Measurements from ENCODE around the gene KCNK6. TPM values are rescaled to one million over a fixed set of nuclear protein-coding genes. Genes with fewer than 3 reads are reported as not detected.

KCNK6 gene
- total RNA-seq, 2 experiments from 2014 or later = 9.2 to 10.3 TPM

- ChIA-PET CTCF (no interaction called here), POLR2A (no interaction called here)
These were observed 36.4 kb downstream of the KCNK6 start for GRCh38 chr19:38355728-38356725.

DNA sequence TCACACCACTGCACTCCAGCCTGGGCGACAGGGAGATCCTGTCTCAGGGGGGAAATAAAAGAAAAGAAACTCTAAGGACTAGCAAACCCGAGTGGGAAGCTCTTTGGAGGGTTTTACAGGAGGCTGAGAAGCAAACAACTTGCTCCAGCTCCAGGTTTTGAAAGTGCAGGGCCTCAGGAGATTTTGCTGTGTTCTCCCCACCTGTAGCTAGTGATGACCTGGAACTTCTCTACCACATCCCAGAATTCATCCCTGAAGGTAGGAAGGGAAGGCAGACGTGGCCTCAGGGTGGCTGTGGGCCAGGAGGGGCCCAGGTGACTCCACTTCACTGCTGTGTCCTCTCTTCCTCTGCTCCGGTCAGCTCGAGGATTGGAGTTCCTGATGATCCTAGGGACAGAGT is 38.4 kb downstream of the KCNK6 start:
- ChIA-PET CTCF (no interaction called here), POLR2A (interaction anchor here (0.5 kb wide), 1 partner anchor 317 kb away, joined by 6 read pairs; no protein-coding TSS in a partner anchor)

DNA sequence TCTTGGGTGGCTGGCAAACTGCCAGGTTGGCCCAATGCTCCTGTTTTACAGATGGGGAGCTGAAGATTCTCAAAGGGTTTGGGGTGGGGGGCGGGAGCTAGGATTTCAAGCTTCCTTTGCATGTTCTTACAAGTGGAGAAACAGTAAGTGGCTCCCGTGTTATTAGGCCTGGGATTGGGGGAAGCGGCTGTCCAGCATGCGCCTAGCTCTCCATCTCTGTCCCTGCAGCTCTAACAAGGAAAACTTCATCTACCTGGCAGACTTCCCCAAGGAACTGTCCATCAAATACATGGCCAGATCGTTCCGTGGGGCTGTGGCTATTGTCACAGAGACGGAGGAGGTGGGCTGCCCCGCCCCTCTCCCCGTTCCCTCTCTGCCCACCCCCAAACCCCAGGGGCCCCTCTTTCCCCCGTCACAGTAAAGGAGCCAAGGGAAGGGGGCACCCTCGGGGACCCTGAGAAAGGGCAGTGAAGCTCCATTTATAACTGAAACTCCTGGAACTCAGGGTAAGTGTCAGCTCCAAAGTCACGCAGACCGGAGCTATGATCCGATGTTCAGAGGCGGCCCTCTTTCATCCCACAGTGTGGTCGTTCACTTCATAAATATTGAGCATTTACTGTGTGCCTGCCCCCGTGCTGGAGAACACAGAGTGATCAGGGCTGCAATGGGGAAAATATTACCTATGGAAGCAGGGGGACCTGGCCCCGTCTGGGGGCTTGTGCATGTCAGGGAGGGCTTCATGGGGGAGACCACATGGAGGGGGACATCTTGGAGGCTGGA is 39.8 kb downstream of the KCNK6 start:
- CTCF ChIA-PET = interaction anchor here (2.6 kb wide), 1 partner anchor 115 kb away, joined by 9 read pairs; no protein-coding TSS in a partner anchor
- POLR2A ChIA-PET = no interaction called here

GRCh38 chr19:38360351-38360750 is 40.7 kb downstream of the KCNK6 start:
- POLR2A ChIA-PET = no interaction called here
- CTCF ChIA-PET = interaction anchor here (0.6 to 2.6 kb wide), 3 partner anchors 43 to 116 kb away, joined by 4 to 9 read pairs (median 4); partner anchors contain the start of gene FAM98C

- CTCF ChIA-PET = interaction anchor here (0.6 to 2.6 kb wide), 3 partner anchors 42 to 117 kb away, joined by 4 to 9 read pairs (median 4); partner anchors contain the start of gene FAM98C
- POLR2A ChIA-PET = interaction anchor here (0.8 kb wide), 1 partner anchor 42 kb away, joined by 3 read pairs; the partner anchor contains the start of gene FAM98C
These were observed 41.4 kb downstream of the KCNK6 start for GRCh38 chr19:38360839-38361631.

- ChIA-PET CTCF (interaction anchor here (1.1 to 2.6 kb wide), 3 partner anchors 13 to 118 kb away, joined by 3 to 9 read pairs (median 3); partner anchors contain the start of gene PSMD8), POLR2A (interaction anchor here (0.8 to 1.3 kb wide), 3 partner anchors 12 to 41 kb away, joined by 3 read pairs; partner anchors contain the start of gene FAM98C)
These were observed 42.0 kb downstream of the KCNK6 start for GRCh38 chr19:38361633-38362075.

DNA sequence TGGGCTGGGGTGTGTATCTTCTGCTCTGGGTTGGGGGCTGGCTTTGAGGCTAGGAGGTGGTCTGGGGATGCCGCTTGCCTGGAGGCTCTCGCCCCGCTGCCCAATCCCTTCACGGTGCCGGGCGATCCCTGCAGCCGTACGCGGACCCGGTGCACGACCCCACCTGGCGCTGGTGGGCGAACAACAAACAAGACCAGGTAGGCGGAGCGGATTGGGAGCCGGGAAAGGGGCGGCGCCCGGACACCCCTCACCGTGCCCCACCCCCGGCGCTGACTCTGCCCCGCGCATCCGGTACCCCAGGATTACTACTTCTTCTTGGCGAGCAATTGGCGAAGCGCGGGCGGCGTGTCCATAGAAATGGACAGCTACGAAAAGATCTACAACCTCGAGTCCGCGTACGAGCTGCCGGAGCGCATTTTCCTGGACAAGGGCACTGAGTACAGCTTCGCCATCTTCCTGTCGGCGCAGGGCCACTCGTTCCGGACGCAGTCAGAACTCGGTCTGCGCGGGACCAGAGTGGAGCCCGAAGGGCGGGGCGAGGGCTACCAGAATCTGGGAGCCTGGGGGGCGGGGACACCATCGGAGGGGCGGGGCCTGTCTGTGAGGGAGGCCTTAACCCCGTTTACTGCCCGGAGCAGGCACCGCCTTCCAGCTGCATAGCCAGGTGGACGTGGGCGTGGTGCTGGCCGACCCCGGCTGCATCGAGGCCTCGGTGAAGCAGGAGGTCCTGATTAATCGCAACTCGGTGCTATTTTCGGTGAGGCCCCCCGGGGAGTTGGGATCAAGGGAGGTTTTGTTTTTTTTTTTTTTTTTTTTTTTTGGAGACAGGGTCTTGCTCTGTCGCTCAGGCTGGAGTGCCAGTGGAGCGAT is 42.7 kb downstream of the KCNK6 start:
- POLR2A ChIA-PET = interaction anchor here (0.8 to 1.3 kb wide), 2 partner anchors 12 to 14 kb away, joined by 3 read pairs; no protein-coding TSS in a partner anchor
- CTCF ChIA-PET = interaction anchor here (0.7 to 1.1 kb wide), 5 partner anchors 12 to 314 kb away, joined by 3 to 4 read pairs (median 3); partner anchors contain the start of genes PSMD8 and SPRED3

DNA sequence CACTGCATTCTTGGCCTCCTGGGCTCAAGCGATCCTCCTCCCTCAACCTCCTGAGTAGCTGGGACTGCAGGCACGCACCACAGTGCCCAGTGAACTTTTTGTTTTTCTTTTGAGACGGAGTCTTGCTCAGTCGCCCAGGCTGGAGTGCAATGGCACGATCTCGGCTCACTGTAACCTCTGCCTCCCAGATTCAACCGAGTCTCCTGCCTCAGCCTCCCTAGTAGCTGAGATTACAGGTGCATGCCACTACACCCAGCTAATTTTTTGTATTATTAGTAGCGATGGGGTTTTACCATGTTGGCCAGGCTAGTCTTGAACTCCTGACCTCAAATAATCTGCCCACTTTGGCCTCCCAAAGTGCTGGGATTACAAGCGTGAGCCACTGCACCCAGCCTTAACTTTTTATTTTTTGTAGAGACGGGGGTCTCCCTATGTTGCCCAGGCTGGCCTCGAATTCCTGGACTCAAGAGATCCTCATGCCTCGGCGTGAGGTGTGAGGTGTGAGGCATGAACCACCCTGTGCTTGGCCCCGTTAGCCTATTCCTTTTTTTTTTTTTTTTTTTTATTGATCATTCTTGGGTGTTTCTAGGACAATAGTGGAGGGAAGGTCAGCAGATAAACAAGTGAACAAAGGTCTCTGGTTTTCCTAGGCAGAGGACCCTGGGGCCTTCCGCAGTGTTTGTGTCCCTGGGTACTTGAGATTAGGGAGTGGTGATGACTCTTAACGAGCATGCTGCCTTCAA is 43.5 kb downstream of the KCNK6 start:
- ChIA-PET POLR2A (interaction anchor here (1.3 kb wide), 1 partner anchor 13 kb away, joined by 3 read pairs; no protein-coding TSS in a partner anchor), CTCF (interaction anchor here (0.7 to 1.1 kb wide), 4 partner anchors 25 to 314 kb away, joined by 3 to 4 read pairs (median 3); partner anchors contain the start of gene SPRED3)

- ChIA-PET CTCF (interaction anchor here (0.7 kb wide), 1 partner anchor 351 kb away, joined by 3 read pairs; no protein-coding TSS in a partner anchor), POLR2A (no interaction called here)
These were observed 47.4 kb downstream of the KCNK6 start for GRCh38 chr19:38367041-38367440.

- ChIA-PET POLR2A (no interaction called here), CTCF (interaction anchor here (1.1 kb wide), 1 partner anchor 125 kb away, joined by 3 read pairs; no protein-coding TSS in a partner anchor)
These were observed 49.9 kb downstream of the KCNK6 start for GRCh38 chr19:38369584-38369983.

DNA sequence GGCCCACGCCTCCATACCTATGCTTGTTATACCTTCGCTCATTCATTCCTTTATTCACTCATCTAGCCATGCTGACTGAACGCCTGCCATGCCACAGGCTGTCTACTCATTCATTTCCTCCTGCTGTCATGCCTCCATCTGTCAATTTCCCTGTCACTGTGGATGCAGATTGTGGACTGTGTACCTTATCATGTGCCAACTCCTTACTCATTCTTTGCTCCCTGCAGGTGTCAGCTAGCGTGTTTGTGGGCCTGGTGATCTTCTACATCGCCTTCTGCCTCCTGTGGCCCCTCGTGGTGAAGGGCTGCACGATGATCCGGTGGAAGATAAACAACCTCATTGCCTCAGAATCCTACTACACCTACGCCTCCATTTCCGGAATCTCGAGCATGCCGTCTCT is 50.7 kb downstream of the KCNK6 start:
- ChIA-PET POLR2A (no interaction called here), CTCF (interaction anchor here (1.1 kb wide), 1 partner anchor 126 kb away, joined by 3 read pairs; no protein-coding TSS in a partner anchor)

DNA sequence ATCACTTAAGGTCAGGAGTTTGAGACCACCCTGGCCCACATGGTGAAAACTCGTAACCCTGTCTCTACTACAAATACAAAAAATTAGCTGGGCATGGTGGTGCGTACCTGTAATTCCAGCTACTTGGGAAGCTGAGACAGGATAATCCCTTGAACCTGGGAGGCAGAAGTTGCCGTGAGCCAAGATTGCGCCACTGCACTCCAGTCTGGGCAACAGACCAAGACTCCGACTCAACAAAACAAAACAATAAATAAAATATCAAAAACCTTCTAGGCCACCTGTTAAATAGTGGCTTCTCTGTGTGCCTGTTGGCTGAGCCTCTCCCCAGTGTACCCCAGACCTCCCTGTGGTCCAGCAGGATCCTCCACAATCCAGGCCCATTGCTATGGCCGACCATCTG is 51.4 kb downstream of the KCNK6 start:
- ChIA-PET CTCF (no interaction called here), POLR2A (no interaction called here)

- CTCF ChIA-PET = interaction anchor here (0.6 to 2.0 kb wide), 8 partner anchors 12 to 474 kb away, joined by 3 to 15 read pairs (median 4); partner anchors contain the start of genes CATSPERG and FAM98C
- POLR2A ChIA-PET = interaction anchor here (0.6 to 1.9 kb wide), 9 partner anchors 10 to 1062 kb away, joined by 3 to 15 read pairs (median 5); partner anchors contain the start of genes CATSPERG, FAM98C, GGN and RPS16
These were observed 54.3 kb downstream of the KCNK6 start for GRCh38 chr19:38373907-38374331.

GRCh38 chr19:38374332-38375097 is 54.9 kb downstream of the KCNK6 start, which contains the start of gene PSMD8:
PSMD8 (plus strand) TSS chr19:38374571; CDS start chr19:38374602, 31 bp downstream.
- POLR2A ChIA-PET = interaction anchor here (0.6 to 1.9 kb wide), 9 partner anchors 9 to 1061 kb away, joined by 3 to 15 read pairs (median 5); partner anchors contain the start of genes CATSPERG, FAM98C, GGN and RPS16
- CTCF ChIA-PET = interaction anchor here (0.6 to 2.0 kb wide), 9 partner anchors 12 to 474 kb away, joined by 3 to 15 read pairs (median 4); partner anchors contain the start of genes CATSPERG and FAM98C

DNA sequence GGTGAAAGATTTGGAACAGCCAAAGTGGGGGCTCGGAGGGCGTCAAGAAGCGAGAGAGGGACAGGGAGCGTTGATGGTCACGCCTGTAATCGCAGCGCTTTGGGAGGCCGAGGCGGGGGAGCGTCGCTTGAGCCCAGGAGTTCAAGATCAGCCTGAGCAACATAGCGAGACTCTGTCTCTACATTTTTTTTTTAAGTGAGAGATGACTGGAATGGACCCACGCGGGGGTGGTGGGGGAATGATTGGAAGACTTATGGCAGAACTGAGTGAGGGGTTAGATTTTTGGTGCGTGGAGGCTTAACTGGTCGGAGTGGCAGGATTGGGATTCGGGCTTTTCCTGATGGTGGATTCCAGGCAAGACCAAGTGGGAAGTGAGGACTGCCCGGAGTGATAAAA is 55.5 kb downstream of the KCNK6 start:
- POLR2A ChIA-PET = interaction anchor here (0.6 to 1.9 kb wide), 3 partner anchors 13 to 437 kb away, joined by 3 to 15 read pairs (median 14); partner anchors contain the start of genes FAM98C, GGN and SPRED3
- CTCF ChIA-PET = interaction anchor here (1.7 to 2.0 kb wide), 3 partner anchors 19 to 131 kb away, joined by 6 to 10 read pairs (median 7); partner anchors contain the start of gene FAM98C

All from activated CD8-positive, alpha-beta memory T cell treated with anti-CD3 and anti-CD28 coated beads for 36 hours (primary cell).